ENCODE data around the gene MAGOH.
A peak's percentile ranks its signal among the peaks of the same experiment; 100 is the strongest.
"Not testable (repeated sequence)": the region's sequence is repeated elsewhere in the genome, so short reads cannot be mapped to it uniquely, and the experiment has no call there.

Gene MAGOH

GRCh38 chr1:53238197-53239155 is at the start of gene MAGOH:
Gene MAGOH (minus strand): TSS chr1:53238518. CDS start chr1:53238448, 70 bp downstream.
- TF ChIP-seq CTCF (IDR thresholded peaks at IDR 0.05) = no peak
- Mint-ChIP-seq H3K9me3 (no peaks in the 10 kb centered on the region), H3K27me3 (ENCODE audit: low read depth, poor library complexity) (no peaks in the 10 kb centered on the region), H3K27ac (peak within 1 kb of the TSS; percentile 99), H3K4me1 (peaks cover 30% of the 10 kb centered on the region), H3K36me3 (ENCODE audit: low read depth) (peaks cover 20% of the 10 kb centered on the region), H3K4me3 (peak within 1 kb of the TSS; percentile 94)
- peak; percentile 96 for DNase-seq

DNA sequence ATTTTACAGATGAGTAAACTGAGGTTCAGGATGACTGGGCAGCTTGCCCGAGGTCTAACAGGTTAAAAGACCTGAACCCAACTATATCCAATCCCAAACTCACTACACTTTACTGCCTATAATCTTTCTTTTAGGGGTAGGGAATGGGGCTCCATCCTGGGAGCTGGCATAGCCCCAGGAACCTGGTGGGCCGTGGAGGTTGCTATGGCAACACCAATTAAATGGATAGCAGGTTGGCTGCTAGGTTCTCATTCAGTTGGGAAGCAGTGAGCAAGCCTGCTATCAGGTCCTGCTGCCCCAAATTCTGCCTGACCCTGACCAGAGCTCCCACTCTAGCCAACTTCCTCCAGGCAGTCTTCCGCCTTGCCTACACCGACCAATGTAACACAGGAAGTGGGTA is 48.6 kb upstream of the MAGOH start:
- no peaks in the 10 kb centered on the region for H3K9me3 Mint-ChIP-seq
- no peak for TF ChIP-seq CTCF (IDR thresholded peaks at IDR 0.05)
- no peak overlapping the region for H3K4me3 Mint-ChIP-seq
- peaks cover 41% of the 10 kb centered on the region for H3K4me1 Mint-ChIP-seq
- H3K27ac Mint-ChIP-seq = no peak overlapping the region
- H3K36me3 Mint-ChIP-seq (ENCODE audit: low read depth) = peaks cover 10% of the 10 kb centered on the region
- DNase-seq = peak; percentile 35
- peaks cover 10% of the 10 kb centered on the region for H3K27me3 Mint-ChIP-seq (ENCODE audit: low read depth, poor library complexity)

DNA sequence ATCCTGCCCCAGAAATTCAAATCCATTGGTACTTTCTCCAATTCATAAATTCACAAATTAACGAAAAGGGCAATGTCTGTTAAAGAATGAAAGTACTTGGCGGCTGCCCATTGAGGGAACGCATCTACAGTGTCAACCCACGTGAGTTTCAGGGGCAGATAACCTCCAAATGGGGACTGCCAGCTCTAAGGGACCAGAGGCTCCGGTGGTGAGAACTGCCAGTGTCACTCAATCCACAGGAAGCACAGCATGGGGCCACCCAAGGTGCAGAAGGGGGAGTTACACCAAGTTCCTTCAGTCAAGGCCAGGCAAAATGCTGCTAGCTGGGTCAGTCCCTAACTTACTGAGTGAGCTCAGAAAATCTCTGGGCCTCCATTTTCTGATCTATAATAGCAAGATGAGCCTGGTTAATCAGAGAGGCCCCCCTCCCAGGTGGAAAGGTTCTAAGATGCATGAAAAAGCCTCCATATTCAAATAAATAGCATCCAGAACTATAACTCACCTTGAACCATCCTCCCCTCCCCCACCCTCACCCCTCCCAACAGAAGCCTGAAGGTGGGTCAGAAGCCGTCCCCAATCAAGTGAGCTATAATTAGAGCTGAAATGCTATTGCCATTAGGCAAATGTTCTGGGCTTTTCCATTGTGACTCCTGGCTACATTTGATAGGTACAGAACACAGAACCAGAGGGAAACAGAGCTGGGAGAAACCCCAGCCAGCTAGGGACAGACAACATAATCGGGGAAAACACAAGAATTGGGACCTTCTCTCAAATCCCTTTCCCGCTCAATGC is 47.8 kb upstream of the MAGOH start:
- no peak for TF ChIP-seq CTCF (IDR thresholded peaks at IDR 0.05)
- H3K4me3 Mint-ChIP-seq = no peak overlapping the region
- DNase-seq = no peak
- H3K9me3 Mint-ChIP-seq = no peaks in the 10 kb centered on the region
- no peak overlapping the region for H3K27ac Mint-ChIP-seq
- H3K36me3 Mint-ChIP-seq (ENCODE audit: low read depth) = peaks cover 12% of the 10 kb centered on the region
- peaks cover 41% of the 10 kb centered on the region for H3K4me1 Mint-ChIP-seq
- H3K27me3 Mint-ChIP-seq (ENCODE audit: low read depth, poor library complexity) = peaks cover 5% of the 10 kb centered on the region

GRCh38 chr1:53285546-53285945 is 47.2 kb upstream of the MAGOH start:
- no peak overlapping the region for H3K4me3 Mint-ChIP-seq
- TF ChIP-seq CTCF (IDR thresholded peaks at IDR 0.05) = no peak
- no peaks in the 10 kb centered on the region for H3K9me3 Mint-ChIP-seq

GRCh38 chr1:53284224-53285020 is 46.1 kb upstream of the MAGOH start:
- H3K4me1 Mint-ChIP-seq = peaks cover 38% of the 10 kb centered on the region
- DNase-seq = no peak
- H3K9me3 Mint-ChIP-seq = no peaks in the 10 kb centered on the region
- H3K36me3 Mint-ChIP-seq (ENCODE audit: low read depth) = peaks cover 16% of the 10 kb centered on the region
- no peak overlapping the region for H3K4me3 Mint-ChIP-seq
- no peak for TF ChIP-seq CTCF (IDR thresholded peaks at IDR 0.05)
- no peaks in the 10 kb centered on the region for H3K27me3 Mint-ChIP-seq (ENCODE audit: low read depth, poor library complexity)
- H3K27ac Mint-ChIP-seq = no peak overlapping the region

More at GRCh38 chr1:53285546-53285945, 47.2 kb upstream of the MAGOH start:
- Mint-ChIP-seq H3K4me1 (peaks cover 41% of the 10 kb centered on the region), H3K36me3 (ENCODE audit: low read depth) (peaks cover 16% of the 10 kb centered on the region), H3K27me3 (ENCODE audit: low read depth, poor library complexity) (peaks cover 5% of the 10 kb centered on the region), H3K27ac (no peak overlapping the region)
- no peak for DNase-seq

DNA sequence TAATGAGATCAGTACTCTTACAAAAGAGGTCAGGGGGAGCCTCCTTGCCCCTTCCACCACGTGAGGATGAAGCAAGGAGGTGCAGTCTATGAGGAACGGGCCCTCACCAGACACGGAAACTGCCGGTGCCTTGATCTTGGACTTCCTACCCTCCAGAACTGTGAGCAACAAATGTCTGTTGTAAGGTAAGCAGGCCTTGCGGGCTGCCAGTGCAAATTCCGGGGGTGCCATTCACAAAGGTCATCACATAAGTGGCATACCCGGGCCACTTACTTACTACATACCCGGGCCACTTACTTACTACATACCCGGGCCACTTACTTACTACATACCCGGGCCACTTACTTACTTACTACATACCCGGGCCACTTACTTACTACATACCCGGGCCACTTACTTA is 44.8 kb upstream of the MAGOH start:
- H3K27ac Mint-ChIP-seq; DNase-seq; H3K27me3 Mint-ChIP-seq (ENCODE audit: low read depth, poor library complexity); H3K4me3 Mint-ChIP-seq; H3K9me3 Mint-ChIP-seq: not testable (repeated sequence)
- H3K4me1 Mint-ChIP-seq = peaks cover 29% of the 10 kb centered on the region
- H3K36me3 Mint-ChIP-seq (ENCODE audit: low read depth) = peaks cover 20% of the 10 kb centered on the region
